PFSK-1 (cell line): Measurements from ENCODE around the gene THOP1. TPM values are rescaled to one million over a fixed set of nuclear protein-coding genes. Genes with fewer than 3 reads are reported as not detected.

Source experiments
- FOXP2 ChIP-seq: optimal IDR thresholded peaks from 2 replicates; pipeline ENCODE3; 2011; ENCODE audit warnings: borderline replicate concordance, control low read depth, inconsistent platforms; ENCODE audit not compliant: insufficient read depth; ENCODE audit errors: extremely low read length, extremely low read depth
- POLR2AphosphoS5 ChIP-seq: IDR thresholded peaks from 2 replicates; pipeline ENCODE4 v1.6.1; 2012; ENCODE audit warnings: low read depth, mild to moderate bottlenecking, control low read depth, low read length, moderate library complexity
- REST ChIP-seq, 2 experiments: IDR thresholded peaks; 2 replicates each; pipeline versions ENCODE4 v1.6.1 to v1.8.0; 2011 to 2012; ENCODE audit warnings: low read depth in 2 of 2, low read length in 2 of 2, control low read depth in 1 of 2, inconsistent platforms in 1 of 2, mild to moderate bottlenecking in 1 of 2, moderate library complexity in 1 of 2; ENCODE audit not compliant: insufficient read depth in 1 of 2
- SIN3A ChIP-seq: IDR thresholded peaks from 2 replicates; pipeline ENCODE4 v1.6.1; 2012; ENCODE audit warnings: mild to moderate bottlenecking, low read length, moderate library complexity, borderline replicate concordance; ENCODE audit not compliant: insufficient read depth
- TAF1 ChIP-seq: IDR thresholded peaks from 2 replicates; pipeline ENCODE4 v1.6.1; 2012; ENCODE audit warnings: low read length, control low read depth, borderline replicate concordance; ENCODE audit not compliant: insufficient read depth
- polyA plus RNA-seq: library from polyadenylated mRNA; unstranded; fragments of >200 nt; gene quantifications from one replicate; pipeline ENCODE4 v1.2.1, GENCODE V29; 2012; ENCODE audit warnings: low read depth, missing spikeins; ENCODE audit not compliant: insufficient read length

THOP1 gene
- polyA plus RNA-seq: 170 TPM

GRCh38 chr19:2785244-2785997 is at the start of gene THOP1:
TSS of gene THOP1 (plus strand) at chr19:2785503. CDS start at chr19:2785663, 160 bp downstream.
- TF ChIP-seq FOXP2: peak; percentile 11
- TF ChIP-seq POLR2AphosphoS5: peak; percentile 85
- no peak for TF ChIP-seq REST (IDR thresholded peaks at IDR 0.05; ENCODE audit: insufficient read depth in 1 of 2, low read depth in 2 of 2, low read length in 2 of 2)
- TF ChIP-seq SIN3A: peak; percentile 71; the same call in 1 of the 2 replicates
- peak; percentile 57; the same call in 1 of the 2 replicates for TF ChIP-seq TAF1

GRCh38 chr19:2736550-2737190 is 48.6 kb upstream of the THOP1 start:
- TF ChIP-seq SIN3A (no peak), TAF1 (no peak), FOXP2 (no peak), POLR2AphosphoS5 (no peak), REST (IDR thresholded peaks at IDR 0.05; ENCODE audit: insufficient read depth in 1 of 2, low read depth in 2 of 2, low read length in 2 of 2) (no peak)

- TF ChIP-seq FOXP2 (peak; percentile 41), SIN3A (peak; percentile 99), TAF1 (no peak), REST (IDR thresholded peaks at IDR 0.05; ENCODE audit: insufficient read depth in 1 of 2, low read depth in 2 of 2, low read length in 2 of 2) (peak; percentile 99 to 100), POLR2AphosphoS5 (peak; percentile 48; the same call in 1 of the 2 replicates)
These were observed 45.5 kb upstream of the THOP1 start, which contains the start of gene SLC39A3 for GRCh38 chr19:2739602-2740313. TSS of gene SLC39A3 (minus strand) at chr19:2740017. CDS start at chr19:2737257, 2,760 bp downstream.

- no peak for TF ChIP-seq TAF1
- TF ChIP-seq FOXP2: no peak
- TF ChIP-seq REST (IDR thresholded peaks at IDR 0.05; ENCODE audit: insufficient read depth in 1 of 2, low read depth in 2 of 2, low read length in 2 of 2): no peak
- TF ChIP-seq SIN3A: no peak
- TF ChIP-seq POLR2AphosphoS5: no peak
These were observed 45.0 kb upstream of the THOP1 start for GRCh38 chr19:2740314-2740656.
